Melanocyte of skin (primary cell): ENCODE measurements around the gene GSE1. TPM values are rescaled to one million over a fixed set of nuclear protein-coding genes. Genes with fewer than 3 reads are reported as not detected.

Source experiments
- small RNA-seq, 2 donors: library from RNA; depleted of rRNA; stranded (forward); fragments of <200 nt; gene quantifications; one replicate each; pipeline ENCODE3, GENCODE V24; 2012
- total RNA-seq, 2 donors: library from RNA; depleted of rRNA; stranded (reverse); fragments of >200 nt; gene quantifications; 2 replicates each; pipeline ENCODE4 v1.2.3, GENCODE V29; 2012

GSE1 gene
- 10 to 100 TPM; 11.4 to 16.0 TPM for total RNA-seq

GRCh38 chr16:85612801-85613603 lies at the start of gene GSE1:
Gene GSE1, plus strand, starts transcription at chr16:85613322. Its CDS starts 70 bp downstream, at chr16:85613392.

DNA sequence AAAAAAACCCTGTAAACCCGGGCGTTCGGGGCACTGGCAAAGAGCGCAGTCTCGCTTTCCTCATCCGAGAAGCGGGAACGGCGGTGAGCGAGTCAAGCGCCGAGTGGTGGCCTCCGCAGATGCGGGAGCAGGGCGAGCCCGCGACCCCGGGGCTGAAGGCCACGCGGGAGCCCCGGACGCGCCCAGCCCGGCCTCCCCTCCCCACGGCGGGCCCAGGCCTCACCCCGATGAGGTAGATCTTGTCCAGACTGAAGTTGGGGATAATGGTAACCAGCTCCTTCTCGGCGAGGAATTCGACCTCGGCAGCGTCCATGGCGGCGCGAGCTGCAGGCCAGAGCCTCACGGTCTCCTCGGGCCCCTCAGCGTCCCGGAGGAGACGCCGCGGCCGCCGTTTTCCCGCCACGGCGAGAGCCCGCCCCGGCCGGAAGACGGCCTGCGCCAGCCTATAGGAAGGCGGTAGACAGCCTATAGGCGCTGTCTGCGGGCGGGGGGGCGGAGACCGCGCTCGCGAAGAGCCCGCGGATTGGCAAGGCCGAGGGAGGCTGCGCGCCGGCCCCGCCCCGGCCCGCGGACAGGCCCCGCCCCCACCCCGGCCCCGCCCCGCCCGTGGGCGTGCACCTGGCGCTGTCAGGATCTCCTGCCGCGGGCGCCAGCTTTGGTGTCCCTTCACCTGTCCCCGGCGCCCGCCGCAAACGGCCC lies 75.6 kb downstream of the GSE1 start, which contains the start of gene GINS2:
TSS of gene GINS2 (minus strand) at position 369 of the 699 bp plus-strand sequence. CDS start at position 313, 56 bp downstream.

Small RNA genes within 50 kb of the gene (small RNA-seq; reads per million reads assigned to genes)
- 0 to 0.29 reads per million in 2 donors for gene RN7SL381P

Other genes with a start within 250 kb of the GSE1 start
- gene GINS2, start 75.6 kb downstream of the GSE1 start, total RNA-seq: 10 to 100 TPM in 1 of 2 donors, 1 to 10 TPM in 1; 5.5 to 25.6 TPM
- 1 to 10 TPM; 1.0 to 7.3 TPM for gene C16orf74, start 137.8 kb downstream of the GSE1 start, total RNA-seq
- gene EMC8, start 186.2 kb downstream of the GSE1 start, total RNA-seq: 10 to 100 TPM; 32.7 to 44.3 TPM
- 100 to 1,000 TPM; 243 to 269 TPM for gene COX4I1, start 186.4 kb downstream of the GSE1 start, total RNA-seq